Measurements from ENCODE around the gene PRR22.
"Not testable (repeated sequence)": the region's sequence is repeated elsewhere in the genome, so short reads cannot be mapped to it uniquely, and the experiment has no call there.

The PRR22 gene

GRCh38 chr19:5772416-5772815 is 12.1 kb downstream of the PRR22 start:
- no peak overlapping the region for H3K4me3 ChIP-seq (ENCODE audit: insufficient read length, low read depth)
- no peak overlapping the region for H3K9ac ChIP-seq (ENCODE audit: insufficient read length, low read depth)
- TF ChIP-seq YY1 (IDR thresholded peaks at IDR 0.05; ENCODE audit: insufficient read depth, insufficient read length) (no peak), SUZ12 (IDR thresholded peaks at IDR 0.05; ENCODE audit: extremely low read depth, insufficient read depth, insufficient read length) (no peak), ZNF274 (IDR thresholded peaks at IDR 0.05; ENCODE audit: low read depth, low read length) (no peak)
- H3K9me3 ChIP-seq (ENCODE audit: insufficient read depth, low read length) = no peaks in the 10 kb centered on the region
- peaks cover 7% of the 10 kb centered on the region for H3K4me1 ChIP-seq (ENCODE audit: insufficient read depth, insufficient read length)
- no peaks in the 10 kb centered on the region for H3K36me3 ChIP-seq (ENCODE audit: insufficient read depth, insufficient read length, low read length)
- no peak for DNase-seq (ENCODE audit: low read depth, low spot score)
- H3K27me3 ChIP-seq (ENCODE audit: insufficient read depth, insufficient read length) = no peaks in the 10 kb centered on the region

GRCh38 chr19:5767949-5768348 is 16.6 kb downstream of the PRR22 start:
- TF ChIP-seq SUZ12 (IDR thresholded peaks at IDR 0.05; ENCODE audit: extremely low read depth, insufficient read depth, insufficient read length) = no peak
- no peak for TF ChIP-seq ZNF274 (IDR thresholded peaks at IDR 0.05; ENCODE audit: low read depth, low read length)
- no peak for TF ChIP-seq YY1 (IDR thresholded peaks at IDR 0.05; ENCODE audit: insufficient read depth, insufficient read length)
- H3K4me3 ChIP-seq (ENCODE audit: insufficient read length, low read depth) = no peak overlapping the region
- no peak for DNase-seq (ENCODE audit: low read depth, low spot score)

GRCh38 chr19:5765220-5765619 is 19.3 kb downstream of the PRR22 start:
- H3K27me3 ChIP-seq (ENCODE audit: insufficient read depth, insufficient read length) = no peaks in the 10 kb centered on the region
- DNase-seq (ENCODE audit: low read depth, low spot score) = no peak

More at GRCh38 chr19:5767949-5768348, 16.6 kb downstream of the PRR22 start:
- H3K4me1 ChIP-seq (ENCODE audit: insufficient read depth, insufficient read length) = peaks cover 6% of the 10 kb centered on the region
- H3K27me3 ChIP-seq (ENCODE audit: insufficient read depth, insufficient read length) = no peaks in the 10 kb centered on the region
- H3K9me3 ChIP-seq (ENCODE audit: insufficient read depth, low read length) = no peaks in the 10 kb centered on the region
- no peaks in the 10 kb centered on the region for H3K36me3 ChIP-seq (ENCODE audit: insufficient read depth, insufficient read length, low read length)
- no peak overlapping the region for H3K9ac ChIP-seq (ENCODE audit: insufficient read length, low read depth)

GRCh38 chr19:5762608-5763217 is 21.8 kb downstream of the PRR22 start:
- DNase-seq (ENCODE audit: low read depth, low spot score) = no peak
- H3K4me1 ChIP-seq (ENCODE audit: insufficient read depth, insufficient read length) = peaks cover 3% of the 10 kb centered on the region
- H3K4me3 ChIP-seq (ENCODE audit: insufficient read length, low read depth) = no peak overlapping the region
- H3K36me3 ChIP-seq (ENCODE audit: insufficient read depth, insufficient read length, low read length) = no peaks in the 10 kb centered on the region
- no peaks in the 10 kb centered on the region for H3K27me3 ChIP-seq (ENCODE audit: insufficient read depth, insufficient read length)
- no peaks in the 10 kb centered on the region for H3K9me3 ChIP-seq (ENCODE audit: insufficient read depth, low read length)
- TF ChIP-seq YY1 (IDR thresholded peaks at IDR 0.05; ENCODE audit: insufficient read depth, insufficient read length) = no peak
- TF ChIP-seq ZNF274 (IDR thresholded peaks at IDR 0.05; ENCODE audit: low read depth, low read length) = no peak
- no peak for TF ChIP-seq SUZ12 (IDR thresholded peaks at IDR 0.05; ENCODE audit: extremely low read depth, insufficient read depth, insufficient read length)
- H3K9ac ChIP-seq (ENCODE audit: insufficient read length, low read depth) = no peak overlapping the region

More at GRCh38 chr19:5765220-5765619, 19.3 kb downstream of the PRR22 start:
- peaks cover 2% of the 10 kb centered on the region for H3K4me1 ChIP-seq (ENCODE audit: insufficient read depth, insufficient read length)
- no peak for TF ChIP-seq SUZ12 (IDR thresholded peaks at IDR 0.05; ENCODE audit: extremely low read depth, insufficient read depth, insufficient read length)
- TF ChIP-seq ZNF274 (IDR thresholded peaks at IDR 0.05; ENCODE audit: low read depth, low read length) = no peak
- no peak for TF ChIP-seq YY1 (IDR thresholded peaks at IDR 0.05; ENCODE audit: insufficient read depth, insufficient read length)
- H3K4me3 ChIP-seq (ENCODE audit: insufficient read length, low read depth) = no peak overlapping the region
- no peak overlapping the region for H3K9ac ChIP-seq (ENCODE audit: insufficient read length, low read depth)
- no peaks in the 10 kb centered on the region for H3K9me3 ChIP-seq (ENCODE audit: insufficient read depth, low read length)
- no peaks in the 10 kb centered on the region for H3K36me3 ChIP-seq (ENCODE audit: insufficient read depth, insufficient read length, low read length)

- H3K36me3 ChIP-seq (ENCODE audit: insufficient read depth, insufficient read length, low read length) = no peaks in the 10 kb centered on the region
- DNase-seq (ENCODE audit: low read depth, low spot score) = no peak
- H3K9me3 ChIP-seq (ENCODE audit: insufficient read depth, low read length) = no peaks in the 10 kb centered on the region
- peaks cover 2% of the 10 kb centered on the region for H3K4me1 ChIP-seq (ENCODE audit: insufficient read depth, insufficient read length)
- H3K9ac ChIP-seq (ENCODE audit: insufficient read length, low read depth) = no peak overlapping the region
- H3K27me3 ChIP-seq (ENCODE audit: insufficient read depth, insufficient read length) = no peaks in the 10 kb centered on the region
- TF ChIP-seq SUZ12 (IDR thresholded peaks at IDR 0.05; ENCODE audit: extremely low read depth, insufficient read depth, insufficient read length) (no peak), ZNF274 (IDR thresholded peaks at IDR 0.05; ENCODE audit: low read depth, low read length) (no peak), YY1 (IDR thresholded peaks at IDR 0.05; ENCODE audit: insufficient read depth, insufficient read length) (no peak)
- no peak overlapping the region for H3K4me3 ChIP-seq (ENCODE audit: insufficient read length, low read depth)
Observed at GRCh38 chr19:5753743-5754142, 30.8 kb downstream of the PRR22 start.

GRCh38 chr19:5751709-5752108 is 32.8 kb downstream of the PRR22 start:
- no peak for TF ChIP-seq SUZ12 (IDR thresholded peaks at IDR 0.05; ENCODE audit: extremely low read depth, insufficient read depth, insufficient read length)
- TF ChIP-seq YY1 (IDR thresholded peaks at IDR 0.05; ENCODE audit: insufficient read depth, insufficient read length) = no peak
- TF ChIP-seq ZNF274 (IDR thresholded peaks at IDR 0.05; ENCODE audit: low read depth, low read length) = no peak
- no peaks in the 10 kb centered on the region for H3K9me3 ChIP-seq (ENCODE audit: insufficient read depth, low read length)
- H3K4me1 ChIP-seq (ENCODE audit: insufficient read depth, insufficient read length) = no peaks in the 10 kb centered on the region
- DNase-seq (ENCODE audit: low read depth, low spot score) = no peak
- H3K36me3 ChIP-seq (ENCODE audit: insufficient read depth, insufficient read length, low read length) = no peaks in the 10 kb centered on the region
- H3K4me3 ChIP-seq (ENCODE audit: insufficient read length, low read depth) = no peak overlapping the region
- no peak overlapping the region for H3K9ac ChIP-seq (ENCODE audit: insufficient read length, low read depth)
- H3K27me3 ChIP-seq (ENCODE audit: insufficient read depth, insufficient read length) = no peaks in the 10 kb centered on the region

- no peaks in the 10 kb centered on the region for H3K36me3 ChIP-seq (ENCODE audit: insufficient read depth, insufficient read length, low read length)
- H3K27me3 ChIP-seq (ENCODE audit: insufficient read depth, insufficient read length) = no peaks in the 10 kb centered on the region
- no peak overlapping the region for H3K9ac ChIP-seq (ENCODE audit: insufficient read length, low read depth)
- TF ChIP-seq SUZ12 (IDR thresholded peaks at IDR 0.05; ENCODE audit: extremely low read depth, insufficient read depth, insufficient read length) (no peak), YY1 (IDR thresholded peaks at IDR 0.05; ENCODE audit: insufficient read depth, insufficient read length) (no peak), ZNF274 (IDR thresholded peaks at IDR 0.05; ENCODE audit: low read depth, low read length) (no peak)
- H3K4me3 ChIP-seq (ENCODE audit: insufficient read length, low read depth) = no peak overlapping the region
- no peaks in the 10 kb centered on the region for H3K9me3 ChIP-seq (ENCODE audit: insufficient read depth, low read length)
- DNase-seq (ENCODE audit: low read depth, low spot score) = no peak
- no peaks in the 10 kb centered on the region for H3K4me1 ChIP-seq (ENCODE audit: insufficient read depth, insufficient read length)
Observed at GRCh38 chr19:5749505-5749904, 35.0 kb downstream of the PRR22 start.

GRCh38 chr19:5748920-5749319 is 35.6 kb downstream of the PRR22 start:
- not testable (repeated sequence) for H3K4me3 ChIP-seq (ENCODE audit: insufficient read length, low read depth); DNase-seq (ENCODE audit: low read depth, low spot score); H3K9me3 ChIP-seq (ENCODE audit: insufficient read depth, low read length); H3K9ac ChIP-seq (ENCODE audit: insufficient read length, low read depth); H3K4me1 ChIP-seq (ENCODE audit: insufficient read depth, insufficient read length); H3K36me3 ChIP-seq (ENCODE audit: insufficient read depth, insufficient read length, low read length); H3K27me3 ChIP-seq (ENCODE audit: insufficient read depth, insufficient read length)

GRCh38 chr19:5744999-5745398 is 39.5 kb downstream of the PRR22 start:
- not testable (repeated sequence) for DNase-seq (ENCODE audit: low read depth, low spot score); H3K27me3 ChIP-seq (ENCODE audit: insufficient read depth, insufficient read length); H3K9me3 ChIP-seq (ENCODE audit: insufficient read depth, low read length); H3K36me3 ChIP-seq (ENCODE audit: insufficient read depth, insufficient read length, low read length); H3K9ac ChIP-seq (ENCODE audit: insufficient read length, low read depth); H3K4me3 ChIP-seq (ENCODE audit: insufficient read length, low read depth); H3K4me1 ChIP-seq (ENCODE audit: insufficient read depth, insufficient read length)
